GM12874 (cell line): ENCODE data around the gene TGM2.

Source experiments
- CTCF ChIP-seq: IDR thresholded peaks from 2 replicates; pipeline ENCODE4 v1.5.1; 2011; ENCODE audit warnings: low read depth, mild to moderate bottlenecking, control low read depth, low read length, moderate library complexity; ENCODE audit not compliant: insufficient read depth

Gene TGM2

GRCh38 chr20:38197619-38198018 is 32.5 kb upstream of the TGM2 start:
- TF ChIP-seq CTCF, result no peak

DNA sequence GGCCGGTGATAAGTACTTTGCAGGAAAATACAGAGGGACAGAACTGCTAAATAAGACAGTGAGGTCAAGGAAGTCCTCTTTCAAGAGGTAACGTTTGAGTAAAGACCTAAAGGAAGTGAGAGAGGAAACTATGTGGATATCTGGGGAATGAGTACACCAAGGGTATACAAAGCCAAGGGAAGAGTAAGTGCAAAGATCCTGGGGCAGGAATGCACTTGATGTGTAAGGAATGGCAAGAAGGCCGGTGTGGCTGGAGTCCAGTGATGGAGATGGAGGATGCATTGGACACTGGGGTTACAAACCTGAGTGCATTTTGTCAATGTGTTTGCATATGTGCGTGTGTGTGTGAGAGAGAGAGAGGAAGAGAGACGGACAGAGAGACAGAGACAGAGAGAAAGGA is 32.1 kb upstream of the TGM2 start:
- TF ChIP-seq CTCF, result no peak

GRCh38 chr20:38196592-38196991 is 31.5 kb upstream of the TGM2 start:
- TF ChIP-seq CTCF, result no peak

DNA sequence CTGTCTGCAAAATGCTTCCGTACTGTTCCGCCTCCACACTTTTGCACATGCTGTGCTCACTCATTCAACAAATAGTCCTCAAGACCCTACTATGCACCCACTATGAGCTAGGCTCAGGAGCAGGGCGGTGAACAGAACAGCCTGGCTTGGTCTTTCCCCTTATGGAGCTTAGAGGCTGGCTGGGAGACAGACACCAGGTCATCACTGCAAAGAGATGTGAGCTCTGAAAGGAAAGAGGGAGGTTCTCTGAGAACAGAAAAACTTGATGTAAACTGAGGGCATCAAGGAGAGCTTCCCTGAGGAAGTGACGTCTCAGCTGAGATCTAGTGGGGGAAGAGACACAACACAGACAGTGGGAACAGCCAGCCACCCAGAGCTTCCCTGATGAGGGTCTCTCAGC is 31.0 kb upstream of the TGM2 start:
- TF ChIP-seq CTCF, result no peak

GRCh38 chr20:38195521-38195920 is 30.5 kb upstream of the TGM2 start:
- TF ChIP-seq CTCF, result no peak

GRCh38 chr20:38194971-38195504 is 30.0 kb upstream of the TGM2 start:
- no peak for TF ChIP-seq CTCF

DNA sequence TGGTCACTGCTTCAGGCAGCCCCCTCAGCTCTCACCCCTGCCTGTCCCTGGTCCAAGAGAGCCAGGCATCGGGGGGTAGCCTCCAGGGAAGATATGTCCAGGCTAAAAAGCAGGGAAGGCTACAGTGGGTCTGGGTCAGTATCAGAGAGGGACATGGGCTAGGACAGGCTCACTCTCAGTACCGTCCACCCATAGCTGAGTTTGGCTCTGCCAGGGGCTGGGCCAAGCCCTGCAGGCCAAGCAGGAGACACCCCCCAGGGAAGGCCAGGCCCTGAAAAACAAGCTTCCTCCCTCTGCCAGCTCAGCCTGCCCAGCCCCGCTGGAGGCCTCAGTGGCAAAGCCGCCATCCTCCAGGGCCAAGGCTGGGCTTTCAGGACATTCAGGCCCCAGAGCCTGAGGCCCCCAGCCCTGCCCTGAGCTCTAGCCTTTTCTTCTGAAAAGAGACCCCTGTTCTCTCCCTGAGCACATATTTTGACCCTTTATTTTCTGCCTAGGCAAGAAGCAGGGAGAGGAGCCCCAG is 28.6 kb upstream of the TGM2 start:
- no peak for TF ChIP-seq CTCF
